ENCODE measurements around the gene CRTAC1.

Gene CRTAC1, protein sequence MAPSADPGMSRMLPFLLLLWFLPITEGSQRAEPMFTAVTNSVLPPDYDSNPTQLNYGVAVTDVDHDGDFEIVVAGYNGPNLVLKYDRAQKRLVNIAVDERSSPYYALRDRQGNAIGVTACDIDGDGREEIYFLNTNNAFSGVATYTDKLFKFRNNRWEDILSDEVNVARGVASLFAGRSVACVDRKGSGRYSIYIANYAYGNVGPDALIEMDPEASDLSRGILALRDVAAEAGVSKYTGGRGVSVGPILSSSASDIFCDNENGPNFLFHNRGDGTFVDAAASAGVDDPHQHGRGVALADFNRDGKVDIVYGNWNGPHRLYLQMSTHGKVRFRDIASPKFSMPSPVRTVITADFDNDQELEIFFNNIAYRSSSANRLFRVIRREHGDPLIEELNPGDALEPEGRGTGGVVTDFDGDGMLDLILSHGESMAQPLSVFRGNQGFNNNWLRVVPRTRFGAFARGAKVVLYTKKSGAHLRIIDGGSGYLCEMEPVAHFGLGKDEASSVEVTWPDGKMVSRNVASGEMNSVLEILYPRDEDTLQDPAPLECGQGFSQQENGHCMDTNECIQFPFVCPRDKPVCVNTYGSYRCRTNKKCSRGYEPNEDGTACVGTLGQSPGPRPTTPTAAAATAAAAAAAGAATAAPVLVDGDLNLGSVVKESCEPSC

DNA sequence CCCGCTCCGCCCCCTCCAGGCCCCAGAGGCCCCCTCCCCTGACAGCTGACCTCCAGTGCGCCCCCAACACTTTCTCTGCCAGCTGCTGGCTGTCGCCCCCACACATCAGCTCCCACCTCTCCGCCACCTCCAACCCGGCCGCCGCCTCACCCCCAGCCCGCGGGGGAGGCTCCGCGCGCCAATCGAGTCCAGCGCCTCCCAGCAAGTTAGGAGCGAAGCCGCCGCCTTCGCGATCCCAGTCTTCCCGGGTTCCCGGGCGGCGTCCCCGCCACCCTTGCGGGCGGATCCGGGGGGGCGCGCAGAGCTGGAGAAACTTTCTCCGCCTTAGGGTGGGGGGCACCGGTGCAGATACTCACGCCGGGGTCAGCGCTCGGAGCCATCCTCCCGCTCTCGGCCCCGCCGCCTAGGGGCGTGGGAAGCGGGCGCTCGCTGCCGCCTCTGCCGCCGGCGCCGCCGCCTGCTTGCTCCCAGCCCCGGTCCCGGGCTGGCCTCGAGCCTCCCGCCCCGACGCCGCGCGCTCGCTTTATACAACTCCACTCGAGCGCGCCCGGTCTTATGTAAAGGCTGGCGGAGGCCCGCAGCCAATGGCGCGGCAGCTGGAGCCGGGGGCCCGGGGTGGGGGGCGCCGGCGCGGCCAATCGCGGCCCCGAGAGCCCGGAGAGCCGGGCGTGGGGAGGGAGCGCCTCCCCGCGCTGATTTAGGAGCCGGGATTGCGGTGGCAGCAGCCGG lies at the start of gene CRTAC1:
TSS of gene CRTAC1 (minus strand) at position 529 of the 729 bp plus-strand sequence. CDS start at position 380, 149 bp downstream.
- peak in 1 of 2 experiments; percentile 63 for DNase-seq

GRCh38 chr10:98078774-98079173 lies 48.4 kb upstream of the CRTAC1 start:
- no peak for DNase-seq

DNA sequence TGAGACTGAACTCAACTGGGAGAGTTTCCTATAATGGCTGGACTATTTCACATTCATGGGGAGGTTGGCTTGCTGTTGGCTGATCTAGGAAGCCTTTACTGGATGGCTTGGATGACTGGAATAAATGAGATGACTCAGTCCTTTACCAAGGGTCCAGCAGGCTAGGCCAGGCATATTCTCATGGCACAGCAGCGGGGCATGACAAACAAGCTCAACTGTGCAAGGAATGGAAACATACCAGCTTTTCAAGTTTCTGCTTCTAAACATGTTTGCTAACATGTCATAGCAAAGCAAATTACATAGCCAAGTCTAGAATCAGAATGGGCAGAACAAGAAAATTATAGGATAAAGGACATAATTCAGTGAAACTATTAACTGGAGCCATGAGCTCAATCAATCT lies 46.8 kb upstream of the CRTAC1 start:
- no peak for DNase-seq

- DNase-seq: no peak
These were observed 45.7 kb upstream of the CRTAC1 start for GRCh38 chr10:98076086-98076485.

GRCh38 chr10:98074315-98074911 lies 44.0 kb upstream of the CRTAC1 start:
- DNase-seq: no peak

- DNase-seq: no peak
These were observed 36.7 kb upstream of the CRTAC1 start for GRCh38 chr10:98067165-98067564.

DNA sequence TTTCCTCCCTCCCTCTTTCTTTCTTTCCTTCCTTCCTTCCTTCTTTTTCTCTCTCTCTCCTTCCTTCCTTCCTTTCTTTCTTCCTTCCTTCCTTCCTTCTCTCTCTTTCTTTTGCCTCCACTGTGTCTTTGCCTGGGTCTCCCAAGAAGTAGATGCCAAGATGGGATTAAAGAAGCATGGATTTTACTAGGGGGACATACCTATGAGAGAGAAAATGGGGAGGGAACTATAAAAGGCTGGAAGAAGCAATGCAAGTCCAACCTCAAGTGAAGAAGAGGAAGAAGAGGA lies 33.3 kb upstream of the CRTAC1 start:
- no peak for DNase-seq

- no peak for DNase-seq
These were observed 32.0 kb upstream of the CRTAC1 start for GRCh38 chr10:98062424-98062823.

GRCh38 chr10:98060079-98060478 lies 29.7 kb upstream of the CRTAC1 start:
- DNase-seq: no peak

DNA sequence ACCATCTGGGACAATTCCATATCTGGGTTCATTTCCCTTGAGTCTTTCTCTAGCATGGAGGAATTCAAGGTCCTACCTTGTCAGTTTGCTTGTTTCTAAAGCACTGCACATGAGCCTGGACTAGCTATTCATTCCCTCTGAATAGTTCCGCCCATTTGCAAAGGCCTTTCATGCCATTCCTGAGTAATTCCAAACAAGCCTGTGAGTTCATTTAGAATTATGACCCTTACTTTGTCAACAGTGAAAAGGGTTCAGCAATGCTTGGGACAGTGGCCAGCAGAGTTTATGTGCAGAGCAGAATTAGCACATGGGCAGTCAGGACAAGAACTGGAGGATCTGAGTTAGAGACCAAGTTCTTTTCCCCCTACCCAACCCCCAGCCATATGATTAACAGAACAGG lies 27.9 kb upstream of the CRTAC1 start:
- no peak for DNase-seq

- no peak for DNase-seq
These were observed 25.6 kb upstream of the CRTAC1 start for GRCh38 chr10:98055841-98056516.

GRCh38 chr10:98047009-98047741 lies 16.8 kb upstream of the CRTAC1 start:
- DNase-seq: no peak

- DNase-seq: peak in 1 of 2 experiments; percentile 51
These were observed 15.5 kb upstream of the CRTAC1 start for GRCh38 chr10:98045785-98046389.

DNA sequence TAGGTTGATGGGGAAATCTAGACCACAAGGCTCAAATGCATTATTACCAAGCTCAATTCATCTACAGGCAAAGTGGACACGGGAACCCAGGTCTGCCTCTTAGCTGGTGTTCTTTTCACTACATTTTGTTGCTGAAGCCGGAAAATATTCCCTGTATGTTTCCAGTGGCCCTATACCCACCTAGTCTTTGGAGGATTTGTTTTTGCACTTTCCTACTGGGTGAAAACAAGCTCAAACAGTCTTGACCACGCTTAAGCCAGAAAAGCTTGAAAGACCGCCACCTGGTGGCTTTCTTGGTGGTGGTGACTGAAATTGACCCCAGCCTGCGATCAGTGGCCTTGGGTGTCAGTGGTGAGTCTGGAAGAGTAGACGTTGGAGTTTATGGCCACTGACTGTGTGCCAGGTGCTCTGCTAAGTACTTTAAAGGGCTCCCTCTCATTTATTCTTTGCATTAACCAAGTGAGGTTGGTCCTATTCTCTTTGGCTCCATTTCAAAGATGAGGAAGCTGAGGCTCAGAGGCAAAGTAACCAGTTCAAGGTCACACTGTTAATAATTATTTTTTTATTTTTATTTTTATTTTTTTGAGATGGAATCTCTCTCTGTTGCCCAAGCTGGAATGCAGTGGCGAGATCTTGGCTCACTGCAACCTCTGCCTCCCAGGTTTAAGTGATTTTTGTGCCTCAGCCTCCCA lies 11.1 kb upstream of the CRTAC1 start:
- peak in 1 of 2 experiments; percentile 60 for DNase-seq

GRCh38 chr10:98039690-98040381 lies 9.4 kb upstream of the CRTAC1 start:
- peak in 1 of 2 experiments; percentile 51 for DNase-seq

GRCh38 chr10:98038288-98038687 lies 7.9 kb upstream of the CRTAC1 start:
- no peak for DNase-seq

- DNase-seq: no peak
These were observed 5.2 kb upstream of the CRTAC1 start for GRCh38 chr10:98035599-98035998.

- no peak for DNase-seq
These were observed 3.1 kb upstream of the CRTAC1 start for GRCh38 chr10:98033515-98033914.

DNA sequence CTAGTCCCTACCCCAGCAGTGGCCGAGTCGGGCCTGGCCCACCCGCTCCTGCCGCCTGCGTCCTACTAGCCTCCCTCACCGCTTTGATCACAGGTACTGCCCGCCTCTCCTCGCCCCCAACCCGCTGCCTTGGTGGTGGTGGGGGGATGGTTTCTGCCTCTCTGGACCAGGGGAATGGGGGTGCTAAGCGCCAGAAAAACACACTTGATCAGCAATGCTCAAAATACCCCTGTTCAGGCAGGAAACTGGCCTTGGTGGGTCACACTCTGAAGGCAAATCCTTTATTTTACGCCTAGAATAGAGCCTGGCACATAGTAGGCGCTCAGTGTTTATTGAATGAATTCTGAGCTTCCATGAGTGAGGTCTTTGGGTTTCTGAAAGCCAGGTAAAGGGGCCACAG lies 1.0 kb upstream of the CRTAC1 start:
- DNase-seq: no peak

DNA sequence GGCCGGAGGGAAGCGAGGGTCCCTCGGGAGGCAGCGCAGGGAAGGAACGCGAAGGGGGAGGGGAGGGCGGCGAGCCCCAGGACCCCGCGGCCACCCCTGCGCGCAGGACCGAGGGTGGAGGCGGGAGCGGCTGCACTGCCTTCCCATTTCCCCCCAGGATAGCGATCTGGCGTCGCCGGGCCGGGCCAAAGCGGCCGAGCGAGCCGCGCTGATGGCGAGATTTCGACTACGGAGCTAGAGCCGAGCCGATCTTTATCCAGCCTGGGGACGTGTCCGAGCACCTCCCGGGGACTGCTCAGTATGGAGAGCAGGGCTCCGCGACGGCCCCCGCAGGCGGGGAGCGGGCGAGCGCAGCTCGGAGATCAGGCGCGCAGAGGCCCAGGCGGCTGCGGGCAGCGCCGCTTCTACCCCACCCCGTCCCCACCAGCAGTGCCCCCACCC lies 590 bp upstream of the CRTAC1 start:
- no peak for DNase-seq

Measured in NCI-H187 (cell line).